HEK293T (cell line): Measurements from ENCODE around the gene HOXA7.

Source experiments
- BHLHE40 ChIP-seq: fragments of 450-650 bp; IDR thresholded peaks from 2 replicates; pipeline ENCODE4 v1.6.1; 2016; ENCODE audit warnings: mild to moderate bottlenecking, moderate library complexity, borderline replicate concordance
- FOXA1 ChIP-seq: fragments of 450-650 bp; IDR thresholded peaks from 2 replicates; pipeline ENCODE4 v1.6.1; 2016; ENCODE audit warnings: mild to moderate bottlenecking
- FOXK2 ChIP-seq: fragments of 450-650 bp; IDR thresholded peaks from 2 replicates; pipeline ENCODE4 v1.6.1; 2016; ENCODE audit warnings: mild to moderate bottlenecking
- HDGF ChIP-seq: fragments of 450-650 bp; IDR thresholded peaks from 2 replicates; pipeline ENCODE4 v1.6.1; 2017; ENCODE audit warnings: antibody characterized with exemption, borderline replicate concordance
- L3MBTL2 ChIP-seq: fragments of 450-650 bp; conservative IDR thresholded peaks from 2 replicates; pipeline ENCODE4 v1.6.1; 2016; ENCODE audit warnings: mild to moderate bottlenecking
- SP1 ChIP-seq: fragments of 450-650 bp; IDR thresholded peaks from 2 replicates; pipeline ENCODE4 v1.6.1; 2017
- SUZ12 ChIP-seq: fragments of 450-650 bp; IDR thresholded peaks from 2 replicates; pipeline ENCODE4 v1.6.1; 2016; ENCODE audit warnings: mild to moderate bottlenecking
- TARDBP ChIP-seq: fragments of 450-650 bp; IDR thresholded peaks from 2 replicates; pipeline ENCODE4 v1.6.1; 2016
- ZNF384 ChIP-seq: fragments of 450-650 bp; IDR thresholded peaks from 2 replicates; pipeline ENCODE4 v1.6.1; 2016

GRCh38 chr7:27141137-27141922 lies 15.1 kb downstream of the HOXA7 start:
- TF ChIP-seq L3MBTL2 (no peak), HDGF (no peak), ZNF384 (no peak), BHLHE40 (no peak), FOXK2 (no peak), TARDBP (no peak), SUZ12 (no peak), FOXA1 (no peak), SP1 (no peak)
